Measurements from ENCODE around the gene SIX3. TPM values are rescaled to one million over a fixed set of nuclear protein-coding genes. Genes with fewer than 3 reads are reported as not detected.

Gene SIX3
- polyA plus RNA-seq, 1 of the 3 experiments (the other 2 are of a cell fraction): 0.58 TPM

- no peak overlapping the region for H2AFZ ChIP-seq (ENCODE audit: low read depth)
- H4K20me1 ChIP-seq (ENCODE audit: insufficient read depth): no peaks in the 10 kb centered on the region
- H3K9me3 ChIP-seq: no peaks in the 10 kb centered on the region
- 92% methylated on average over 6 of the region's 6 CpGs for WGBS (ENCODE audit: low lambda C conversion rate)
- TF ChIP-seq RFX5 (IDR thresholded peaks at IDR 0.05; ENCODE audit: low read length) (no peak), TCF12 (IDR thresholded peaks at IDR 0.05) (no peak), USF1 (IDR thresholded peaks at IDR 0.05; ENCODE audit: borderline replicate concordance, low read depth) (no peak), CHD2 (IDR thresholded peaks at IDR 0.05; ENCODE audit: low read length, partially characterized antibody) (no peak), GABPA (IDR thresholded peaks at IDR 0.05; ENCODE audit: low read depth) (no peak), FOXM1 (IDR thresholded peaks at IDR 0.05; ENCODE audit: low read depth) (no peak)
- TF ChIP-seq, protein P1, sequence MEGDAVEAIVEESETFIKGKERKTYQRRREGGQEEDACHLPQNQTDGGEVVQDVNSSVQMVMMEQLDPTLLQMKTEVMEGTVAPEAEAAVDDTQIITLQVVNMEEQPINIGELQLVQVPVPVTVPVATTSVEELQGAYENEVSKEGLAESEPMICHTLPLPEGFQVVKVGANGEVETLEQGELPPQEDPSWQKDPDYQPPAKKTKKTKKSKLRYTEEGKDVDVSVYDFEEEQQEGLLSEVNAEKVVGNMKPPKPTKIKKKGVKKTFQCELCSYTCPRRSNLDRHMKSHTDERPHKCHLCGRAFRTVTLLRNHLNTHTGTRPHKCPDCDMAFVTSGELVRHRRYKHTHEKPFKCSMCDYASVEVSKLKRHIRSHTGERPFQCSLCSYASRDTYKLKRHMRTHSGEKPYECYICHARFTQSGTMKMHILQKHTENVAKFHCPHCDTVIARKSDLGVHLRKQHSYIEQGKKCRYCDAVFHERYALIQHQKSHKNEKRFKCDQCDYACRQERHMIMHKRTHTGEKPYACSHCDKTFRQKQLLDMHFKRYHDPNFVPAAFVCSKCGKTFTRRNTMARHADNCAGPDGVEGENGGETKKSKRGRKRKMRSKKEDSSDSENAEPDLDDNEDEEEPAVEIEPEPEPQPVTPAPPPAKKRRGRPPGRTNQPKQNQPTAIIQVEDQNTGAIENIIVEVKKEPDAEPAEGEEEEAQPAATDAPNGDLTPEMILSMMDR (IDR thresholded peaks at IDR 0.05): no peak
- peaks cover 0 to 25% of the 10 kb centered on the region in 2 experiments; a peak in 1 of 4 replicates for H3K4me1 ChIP-seq (ENCODE audit: control insufficient read depth in 1 of 2, insufficient read depth in 2 of 2, low read depth in 1 of 2, low read length in 1 of 2)
- H3K4me2 ChIP-seq: no peak overlapping the region
- no peak overlapping the region for H3K4me3 ChIP-seq (ENCODE audit: low read depth in 2 of 2, low read length in 1 of 2)
- H3F3A ChIP-seq (replicated peaks; ENCODE audit: insufficient read depth): no peaks in the 10 kb centered on the region
- no peaks in the 10 kb centered on the region for H3K79me2 ChIP-seq (ENCODE audit: insufficient read depth)
- H3K27ac ChIP-seq (ENCODE audit: low read depth in 2 of 2, low read length in 1 of 2): no peak overlapping the region
- no peak for DNase-seq
- ChIA-PET CTCF (interaction anchor here (0.9 to 20.5 kb wide), 18 partner anchors 8 to 914 kb away, joined by 3 to 581 read pairs (median 30); no protein-coding TSS in a partner anchor), POLR2A (interaction anchor here (0.6 to 1.7 kb wide), 4 partner anchors 154 to 917 kb away, joined by 3 to 4 read pairs (median 3); no protein-coding TSS in a partner anchor)
- H3K9me2 ChIP-seq: no peaks in the 10 kb centered on the region
- H3K36me3 ChIP-seq (replicated peaks in 1 of 2; ENCODE audit: control insufficient read depth in 1 of 2, insufficient read depth in 2 of 2, low read length in 1 of 2): no peaks in the 10 kb centered on the region
- no peak overlapping the region for H3K9ac ChIP-seq
- no peaks in the 10 kb centered on the region for H3K27me3 ChIP-seq (ENCODE audit: insufficient read depth)
Observed at GRCh38 chr2:44957656-44958327, 16.3 kb downstream of the SIX3 start.

DNA sequence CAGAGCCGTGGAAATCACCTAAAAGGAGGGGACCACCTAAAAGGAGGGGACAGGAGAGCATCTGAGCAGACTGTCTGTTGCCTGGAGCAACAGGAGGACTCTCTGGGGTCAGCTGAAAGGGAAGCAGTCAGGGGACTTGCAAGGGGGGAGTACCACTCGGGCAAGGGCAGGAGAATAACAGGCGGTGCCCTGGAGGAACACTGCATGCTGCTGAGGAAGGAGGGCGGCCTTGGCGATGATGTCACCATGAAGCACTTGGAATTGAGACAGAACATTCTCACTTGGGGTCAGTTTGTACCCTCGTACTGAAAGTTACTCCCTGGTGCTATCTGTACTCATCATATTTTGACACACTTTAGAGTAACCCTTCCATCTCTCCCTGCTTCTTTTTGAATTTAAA, 18.4 kb downstream of the SIX3 start:
- H3F3A ChIP-seq (replicated peaks; ENCODE audit: insufficient read depth): no peaks in the 10 kb centered on the region
- no peak overlapping the region for H2AFZ ChIP-seq (ENCODE audit: low read depth)
- no peaks in the 10 kb centered on the region for H3K79me2 ChIP-seq (ENCODE audit: insufficient read depth)
- H3K27ac ChIP-seq (ENCODE audit: low read depth in 2 of 2, low read length in 1 of 2): no peak overlapping the region
- TF ChIP-seq TCF12 (IDR thresholded peaks at IDR 0.05): no peak
- TF ChIP-seq RCOR1 (IDR thresholded peaks at IDR 0.05; ENCODE audit: low read length): no peak
- no peak for TF ChIP-seq FOXM1 (IDR thresholded peaks at IDR 0.05; ENCODE audit: low read depth)
- peaks cover 0 to 25% of the 10 kb centered on the region in 2 experiments; a peak in 1 of 4 replicates for H3K4me1 ChIP-seq (ENCODE audit: control insufficient read depth in 1 of 2, insufficient read depth in 2 of 2, low read depth in 1 of 2, low read length in 1 of 2)
- H3K27me3 ChIP-seq (ENCODE audit: insufficient read depth): no peaks in the 10 kb centered on the region
- DNase-seq: no peak
- no peak overlapping the region for H3K4me2 ChIP-seq
- no peaks in the 10 kb centered on the region for H4K20me1 ChIP-seq (ENCODE audit: insufficient read depth)
- POLR2A ChIA-PET: no interaction called here
- no peak overlapping the region for H3K4me3 ChIP-seq (ENCODE audit: low read depth in 2 of 2, low read length in 1 of 2)
- CTCF ChIA-PET: interaction anchor here (0.7 to 20.5 kb wide), 4 partner anchors 478 to 916 kb away, joined by 3 to 581 read pairs (median 169); no protein-coding TSS in a partner anchor
- H3K9me3 ChIP-seq: no peaks in the 10 kb centered on the region
- 85% methylated on average over 6 of the region's 6 CpGs for WGBS (ENCODE audit: low lambda C conversion rate)
- H3K9me2 ChIP-seq: no peaks in the 10 kb centered on the region
- no peak overlapping the region for H3K9ac ChIP-seq
- no peaks in the 10 kb centered on the region for H3K36me3 ChIP-seq (replicated peaks in 1 of 2; ENCODE audit: control insufficient read depth in 1 of 2, insufficient read depth in 2 of 2, low read length in 1 of 2)
